ENCODE data around the gene GABRR1. TPM values are rescaled to one million over a fixed set of nuclear protein-coding genes. Genes with fewer than 3 reads are reported as not detected.

Gene GABRR1
- 0.10 TPM for total RNA-seq

DNA sequence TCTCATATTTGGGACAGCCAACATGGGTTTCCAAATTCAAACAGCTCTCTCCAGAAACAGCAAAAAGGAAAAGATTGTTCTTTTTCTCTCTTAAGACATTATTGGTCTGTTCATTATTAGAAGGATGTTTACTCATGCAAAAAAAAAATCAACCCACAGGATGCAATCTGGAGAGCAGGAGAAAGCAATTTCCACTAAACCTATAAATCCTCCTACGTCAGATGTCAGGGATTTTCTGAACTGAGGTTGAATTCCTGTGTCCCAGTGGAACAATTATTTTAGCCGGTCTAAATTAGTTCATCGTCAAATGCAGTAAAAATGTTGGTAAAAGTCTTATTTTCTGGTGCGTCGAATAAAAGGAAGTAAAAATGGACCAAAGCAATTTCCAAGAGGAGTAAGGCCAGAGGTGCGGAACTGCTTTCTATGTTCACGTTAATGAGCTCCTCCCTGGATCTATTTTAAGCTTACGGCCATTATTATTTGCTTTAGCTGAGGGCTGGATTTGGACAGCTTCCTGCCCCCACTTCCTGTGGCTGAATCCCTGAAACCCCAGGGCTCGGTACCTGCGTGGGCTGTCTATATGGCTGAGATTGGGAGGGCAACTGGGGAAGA, at the start of gene GABRR1:
Gene GABRR1, minus strand, starts transcription at position 60 of the 612 bp plus-strand sequence. Its CDS starts 36 bp downstream, at position 24.
- Histone ChIP-seq H3K27me3 (ENCODE audit: insufficient read depth, low read length) (no peaks in the 10 kb centered on the region), H3K4me1 (ENCODE audit: insufficient read depth, low read length) (peaks cover 5% of the 10 kb centered on the region), H3K9me3 (ENCODE audit: low read depth, low read length) (no peaks in the 10 kb centered on the region), H3K4me3 (ENCODE audit: low read length) (no peak within 1 kb of the TSS)

DNA sequence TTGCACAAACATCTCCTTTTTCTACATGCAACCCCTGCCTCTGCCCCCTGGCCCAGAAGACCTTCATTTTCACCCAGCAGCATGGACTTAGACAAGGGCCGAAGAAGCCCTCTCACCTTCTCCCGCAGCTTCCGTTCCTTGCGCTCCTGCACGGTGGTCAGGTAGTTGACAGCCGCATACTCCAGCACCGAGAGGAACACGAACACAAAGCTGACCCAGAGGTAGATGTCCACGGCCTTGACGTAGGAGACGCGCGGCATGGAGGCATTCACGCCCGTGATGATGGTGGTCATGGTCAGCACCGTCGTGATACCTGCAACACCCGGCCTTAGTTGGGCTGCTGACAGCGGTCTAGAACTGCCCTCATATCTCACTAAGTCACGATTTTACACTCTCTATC, 47.1 kb upstream of the GABRR1 start:
- peaks cover 11% of the 10 kb centered on the region for H3K4me1 ChIP-seq (ENCODE audit: insufficient read depth, low read length)
- H3K27me3 ChIP-seq (ENCODE audit: insufficient read depth, low read length): no peaks in the 10 kb centered on the region
- H3K4me3 ChIP-seq (ENCODE audit: low read length): no peak overlapping the region
- no peaks in the 10 kb centered on the region for H3K9me3 ChIP-seq (ENCODE audit: low read depth, low read length)

DNA sequence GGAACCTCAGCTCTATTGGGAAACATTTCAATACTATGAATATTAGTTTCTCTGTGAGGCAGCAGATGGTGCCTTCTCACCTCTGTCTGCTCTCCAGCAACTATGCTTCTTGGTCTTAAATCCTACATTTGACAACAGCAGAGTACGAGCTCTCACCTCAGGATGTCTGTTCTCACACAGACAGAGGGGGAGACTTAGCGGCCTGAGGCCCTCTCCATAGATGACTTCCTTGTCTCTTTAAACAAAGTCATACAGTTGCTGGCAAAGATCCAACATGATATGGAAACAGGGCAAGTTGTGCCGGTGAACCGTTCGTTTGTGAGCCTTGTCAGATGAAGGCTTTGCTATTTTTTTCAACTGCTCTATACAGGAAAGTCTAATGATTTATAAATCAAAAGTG, 43.7 kb upstream of the GABRR1 start:
- Histone ChIP-seq H3K4me3 (ENCODE audit: low read length) (no peak overlapping the region), H3K27me3 (ENCODE audit: insufficient read depth, low read length) (no peaks in the 10 kb centered on the region)

DNA sequence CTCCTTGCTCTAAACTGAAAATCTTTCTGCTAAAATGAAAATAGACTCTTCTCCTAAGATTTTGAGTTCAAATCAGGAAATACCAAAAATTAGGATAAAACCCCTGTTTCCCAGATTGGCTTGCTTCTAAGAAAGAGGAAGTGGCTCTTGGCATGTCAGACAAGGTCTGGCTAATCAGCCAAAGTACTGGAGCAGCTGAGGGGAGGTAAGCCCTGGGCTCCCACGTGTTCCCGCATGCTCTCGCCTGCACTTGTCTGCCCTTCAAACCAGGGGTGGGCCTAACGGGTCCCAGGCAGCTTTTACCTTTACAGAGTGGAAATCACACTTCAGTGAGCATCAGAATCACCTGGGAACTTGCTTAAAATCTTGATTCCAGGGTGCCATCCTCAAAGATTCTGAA, 43.2 kb upstream of the GABRR1 start:
- H3K4me3 ChIP-seq (ENCODE audit: low read length): no peak overlapping the region
- no peaks in the 10 kb centered on the region for H3K9me3 ChIP-seq (ENCODE audit: low read depth, low read length)
- H3K4me1 ChIP-seq (ENCODE audit: insufficient read depth, low read length): peaks cover 11% of the 10 kb centered on the region
- no peaks in the 10 kb centered on the region for H3K27me3 ChIP-seq (ENCODE audit: insufficient read depth, low read length)

More for the DNA sequence above, 43.7 kb upstream of the GABRR1 start:
- Histone ChIP-seq H3K9me3 (ENCODE audit: low read depth, low read length) (no peaks in the 10 kb centered on the region), H3K4me1 (ENCODE audit: insufficient read depth, low read length) (peaks cover 11% of the 10 kb centered on the region)

DNA sequence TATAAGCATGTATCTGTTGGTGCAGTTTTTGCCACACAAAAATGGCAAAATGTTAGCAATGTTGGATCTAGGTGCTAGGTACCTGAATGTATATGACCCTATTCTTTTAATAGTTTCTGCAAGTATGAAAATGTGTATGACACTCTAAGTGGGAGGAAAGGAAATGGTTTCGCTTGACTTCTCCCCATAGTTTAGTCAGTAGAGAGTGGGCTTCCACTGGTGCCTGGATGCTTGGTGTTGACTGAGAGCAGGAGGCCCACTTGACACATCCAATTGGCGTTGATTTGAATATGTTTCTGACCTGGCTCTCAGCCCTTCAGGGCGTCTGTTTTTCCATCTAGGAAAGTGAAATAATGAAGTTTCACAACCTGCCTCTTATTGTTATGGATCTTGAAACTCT, 41.8 kb upstream of the GABRR1 start:
- H3K4me3 ChIP-seq (ENCODE audit: low read length): no peak overlapping the region
- H3K9me3 ChIP-seq (ENCODE audit: low read depth, low read length): no peaks in the 10 kb centered on the region
- no peaks in the 10 kb centered on the region for H3K27me3 ChIP-seq (ENCODE audit: insufficient read depth, low read length)
- H3K4me1 ChIP-seq (ENCODE audit: insufficient read depth, low read length): peaks cover 11% of the 10 kb centered on the region

DNA sequence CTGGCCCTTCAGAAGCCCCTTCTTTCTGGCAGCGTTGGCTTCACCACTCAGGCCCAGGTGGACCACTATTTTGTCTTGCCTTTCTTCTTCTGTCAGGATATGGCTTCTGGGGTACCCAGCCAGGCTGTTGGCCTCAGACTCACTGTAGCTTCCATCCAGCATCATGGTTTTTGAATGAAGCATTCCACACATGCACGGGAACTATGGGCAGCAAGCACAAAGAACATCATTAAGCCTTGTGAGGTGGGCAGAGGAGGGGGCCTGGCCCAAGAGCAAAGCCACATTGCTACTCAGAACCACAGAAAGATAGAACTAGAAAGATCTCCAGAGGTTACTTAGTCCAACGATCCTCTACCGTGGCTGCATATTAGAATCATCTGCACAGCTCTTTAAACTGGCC, 40.6 kb upstream of the GABRR1 start:
- no peaks in the 10 kb centered on the region for H3K27me3 ChIP-seq (ENCODE audit: insufficient read depth, low read length)
- peaks cover 11% of the 10 kb centered on the region for H3K4me1 ChIP-seq (ENCODE audit: insufficient read depth, low read length)
- no peaks in the 10 kb centered on the region for H3K9me3 ChIP-seq (ENCODE audit: low read depth, low read length)
- H3K4me3 ChIP-seq (ENCODE audit: low read length): no peak overlapping the region

DNA sequence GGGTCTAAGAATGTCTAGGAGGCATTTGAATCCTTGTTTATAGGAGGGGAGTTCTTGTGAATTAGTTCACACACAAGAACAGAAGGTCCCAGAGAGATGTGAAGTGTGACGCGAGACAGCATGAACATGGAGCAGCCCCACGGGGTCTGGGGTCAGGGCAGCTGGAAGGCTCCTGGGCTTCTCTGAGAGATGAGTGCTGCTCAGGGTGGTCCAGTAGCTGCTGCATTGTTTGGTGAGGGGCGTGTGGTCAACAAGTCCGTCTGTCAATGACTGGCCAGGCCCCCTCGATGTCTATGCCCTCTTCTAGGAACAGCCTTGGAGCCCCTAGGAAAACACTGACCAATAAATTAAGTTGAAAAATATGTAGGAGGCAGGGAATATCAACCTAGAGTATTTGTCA, 40.2 kb upstream of the GABRR1 start:
- Histone ChIP-seq H3K4me1 (ENCODE audit: insufficient read depth, low read length) (peaks cover 11% of the 10 kb centered on the region), H3K9me3 (ENCODE audit: low read depth, low read length) (no peaks in the 10 kb centered on the region), H3K27me3 (ENCODE audit: insufficient read depth, low read length) (no peaks in the 10 kb centered on the region), H3K4me3 (ENCODE audit: low read length) (no peak overlapping the region)

DNA sequence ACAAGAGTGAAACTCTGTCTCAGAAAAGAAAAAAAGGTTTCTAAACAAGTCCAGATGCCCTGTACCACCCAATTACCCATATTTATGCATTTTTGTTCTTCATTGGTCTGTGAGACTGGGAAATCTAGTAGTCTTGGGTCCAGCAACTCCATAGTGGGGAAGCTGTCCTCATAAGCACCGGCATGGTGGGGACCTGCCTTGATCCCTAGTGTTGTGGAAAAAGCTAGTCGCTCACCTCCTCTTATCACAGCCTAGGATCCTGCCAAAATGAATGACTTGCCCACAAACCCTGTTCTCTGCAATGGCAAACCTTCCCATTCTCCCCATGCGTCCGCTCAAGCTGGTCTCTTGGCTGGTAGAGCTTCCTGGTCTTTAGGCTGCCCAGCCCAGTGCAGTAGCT, 38.3 kb upstream of the GABRR1 start:
- no peaks in the 10 kb centered on the region for H3K9me3 ChIP-seq (ENCODE audit: low read depth, low read length)
- H3K27me3 ChIP-seq (ENCODE audit: insufficient read depth, low read length): no peaks in the 10 kb centered on the region
- no peak overlapping the region for H3K4me3 ChIP-seq (ENCODE audit: low read length)
- H3K4me1 ChIP-seq (ENCODE audit: insufficient read depth, low read length): peaks cover 2% of the 10 kb centered on the region

DNA sequence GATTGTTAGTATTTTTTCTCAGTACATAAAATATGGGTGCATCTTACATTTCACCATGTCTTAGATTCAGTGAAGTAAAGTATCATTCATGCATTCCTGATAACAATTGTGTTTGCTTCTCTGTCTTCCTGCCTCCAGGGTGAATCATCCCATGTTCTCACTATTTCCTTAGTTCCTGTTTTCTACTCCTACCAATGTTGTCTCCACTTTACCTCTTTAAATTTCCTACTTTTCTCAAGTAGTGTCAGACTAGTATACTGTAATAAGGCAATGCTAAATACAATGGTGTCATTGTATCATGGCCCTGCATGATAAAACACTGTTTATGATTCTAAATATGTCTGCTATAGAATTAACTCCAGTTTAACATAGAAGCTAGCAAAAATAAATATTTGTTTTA, 37.4 kb upstream of the GABRR1 start:
- Histone ChIP-seq H3K27me3 (ENCODE audit: insufficient read depth, low read length) (no peaks in the 10 kb centered on the region), H3K4me3 (ENCODE audit: low read length) (no peak overlapping the region), H3K9me3 (ENCODE audit: low read depth, low read length) (no peaks in the 10 kb centered on the region), H3K4me1 (ENCODE audit: insufficient read depth, low read length) (no peaks in the 10 kb centered on the region)

DNA sequence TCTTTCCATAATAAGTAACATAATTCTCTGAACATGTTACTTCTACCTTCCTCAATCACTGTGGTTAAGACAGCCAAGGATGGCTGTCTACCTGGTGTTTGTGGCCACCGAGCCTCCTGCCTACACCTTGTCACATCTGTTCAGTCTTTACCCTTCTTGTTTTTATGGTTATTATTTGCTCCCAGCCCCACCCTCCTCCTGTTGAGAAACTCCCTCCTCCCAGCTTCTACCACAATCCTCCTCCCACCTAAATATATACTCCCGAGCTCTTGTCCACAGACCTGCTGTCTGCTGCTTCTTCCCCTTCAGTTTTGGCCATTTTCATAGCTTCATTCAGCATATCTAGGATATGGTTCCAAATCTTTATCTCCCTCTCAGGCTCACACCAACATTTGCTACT, 35.7 kb upstream of the GABRR1 start:
- Histone ChIP-seq H3K4me1 (ENCODE audit: insufficient read depth, low read length) (no peaks in the 10 kb centered on the region), H3K4me3 (ENCODE audit: low read length) (no peak overlapping the region), H3K9me3 (ENCODE audit: low read depth, low read length) (no peaks in the 10 kb centered on the region), H3K27me3 (ENCODE audit: insufficient read depth, low read length) (no peaks in the 10 kb centered on the region)

DNA sequence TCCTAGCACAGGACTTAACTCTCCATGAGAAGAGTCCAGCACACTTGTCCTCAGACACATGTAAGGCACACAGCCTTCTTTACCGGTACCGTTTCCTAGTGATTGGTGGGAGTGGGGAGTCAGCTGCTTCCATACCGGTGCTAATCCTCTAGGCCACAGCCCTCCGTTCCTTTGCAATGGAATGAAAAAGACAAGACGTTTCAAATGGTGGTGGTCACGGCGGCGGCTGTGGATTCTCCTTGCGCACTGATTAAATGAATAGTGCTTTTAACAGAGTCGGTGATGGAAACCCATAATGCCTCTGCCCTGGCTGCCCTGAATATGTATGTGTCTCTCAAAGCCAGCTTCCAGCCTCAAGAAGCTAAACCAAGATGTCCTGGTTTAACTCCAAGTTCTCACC, 34.8 kb upstream of the GABRR1 start:
- Histone ChIP-seq H3K9me3 (ENCODE audit: low read depth, low read length) (no peaks in the 10 kb centered on the region), H3K4me1 (ENCODE audit: insufficient read depth, low read length) (no peaks in the 10 kb centered on the region), H3K4me3 (ENCODE audit: low read length) (no peak overlapping the region), H3K27me3 (ENCODE audit: insufficient read depth, low read length) (no peaks in the 10 kb centered on the region)

DNA sequence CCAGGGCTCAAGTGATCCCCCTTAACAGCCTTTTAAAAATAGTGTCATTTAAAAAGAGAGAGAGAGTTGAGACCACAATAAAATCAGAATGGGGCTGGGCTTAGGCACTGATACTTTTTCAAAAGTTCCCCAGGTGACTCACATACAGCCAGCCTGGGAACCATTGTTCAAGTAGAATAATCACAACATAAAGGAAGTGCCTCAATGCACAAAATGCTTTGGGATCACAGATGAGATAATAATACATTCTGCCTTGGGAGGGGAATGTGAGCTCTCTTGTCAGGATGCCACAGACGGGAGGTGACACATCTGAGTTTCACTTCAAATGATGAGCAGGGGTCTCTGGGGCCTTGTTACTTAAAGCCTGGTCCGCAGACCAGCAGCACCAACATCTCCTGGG, 34.0 kb upstream of the GABRR1 start:
- Histone ChIP-seq H3K9me3 (ENCODE audit: low read depth, low read length) (no peaks in the 10 kb centered on the region), H3K4me3 (ENCODE audit: low read length) (no peak overlapping the region), H3K27me3 (ENCODE audit: insufficient read depth, low read length) (no peaks in the 10 kb centered on the region), H3K4me1 (ENCODE audit: insufficient read depth, low read length) (no peaks in the 10 kb centered on the region)

DNA sequence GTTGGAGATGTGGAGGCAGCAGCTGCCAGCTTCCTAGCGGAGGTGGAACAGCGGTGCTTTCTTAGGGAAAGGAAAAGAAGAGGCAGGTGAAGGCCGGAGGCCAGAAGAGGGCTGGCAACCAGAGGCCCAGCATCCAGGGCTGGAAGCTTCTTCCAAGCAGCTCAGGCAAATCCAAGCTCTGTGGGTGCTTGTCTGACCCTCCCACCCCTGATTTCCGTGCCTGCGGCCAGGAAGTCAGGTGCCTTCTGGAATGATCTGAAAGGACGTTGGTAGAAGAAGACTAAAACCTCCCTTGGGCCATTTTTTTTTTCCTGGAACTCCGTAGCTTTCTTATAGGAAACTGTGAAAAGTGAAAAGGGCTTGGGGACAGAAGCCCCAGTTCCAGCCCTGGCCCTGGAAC, 33.1 kb upstream of the GABRR1 start:
- Histone ChIP-seq H3K4me3 (ENCODE audit: low read length) (no peak overlapping the region), H3K27me3 (ENCODE audit: insufficient read depth, low read length) (no peaks in the 10 kb centered on the region), H3K9me3 (ENCODE audit: low read depth, low read length) (no peaks in the 10 kb centered on the region), H3K4me1 (ENCODE audit: insufficient read depth, low read length) (no peaks in the 10 kb centered on the region)

DNA sequence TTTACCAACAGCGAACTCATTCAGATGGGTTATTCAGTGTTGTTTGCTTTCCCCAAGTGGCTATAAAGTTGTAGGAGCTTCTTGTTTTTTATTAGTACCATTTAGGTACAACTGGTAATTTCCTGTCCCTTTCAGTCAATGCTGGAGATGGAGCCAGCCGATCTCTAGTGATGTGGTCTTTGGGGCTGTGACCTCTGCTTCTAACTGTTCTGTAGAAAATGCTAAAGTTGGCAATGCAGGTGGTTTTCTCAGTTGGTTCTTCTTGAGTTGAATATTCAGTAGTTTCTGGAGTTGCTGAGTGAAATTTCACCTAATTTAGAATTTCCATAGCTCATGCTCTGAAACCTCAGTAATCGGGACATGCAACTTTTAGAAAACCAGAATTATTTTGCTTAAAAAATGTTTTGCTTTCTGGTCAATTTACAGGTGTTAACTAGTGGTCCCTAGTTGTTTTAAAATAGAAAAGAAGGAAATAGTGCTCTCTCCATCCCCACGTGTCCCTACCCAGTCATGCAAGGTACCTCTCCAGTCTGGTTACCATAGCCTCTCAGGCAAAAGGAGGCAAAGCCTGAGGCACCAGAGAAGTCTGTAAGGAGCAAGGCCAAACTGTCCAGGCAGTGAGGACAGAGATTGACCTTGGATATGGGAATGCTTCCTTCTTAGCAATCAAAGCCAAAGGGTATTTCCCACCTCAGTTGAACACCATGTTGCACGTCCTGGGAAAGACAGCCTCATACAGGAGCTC, 27.3 kb upstream of the GABRR1 start:
- Histone ChIP-seq H3K4me3 (ENCODE audit: low read length) (no peak overlapping the region), H3K4me1 (ENCODE audit: insufficient read depth, low read length) (peaks cover 4% of the 10 kb centered on the region), H3K9me3 (ENCODE audit: low read depth, low read length) (no peaks in the 10 kb centered on the region)

DNA sequence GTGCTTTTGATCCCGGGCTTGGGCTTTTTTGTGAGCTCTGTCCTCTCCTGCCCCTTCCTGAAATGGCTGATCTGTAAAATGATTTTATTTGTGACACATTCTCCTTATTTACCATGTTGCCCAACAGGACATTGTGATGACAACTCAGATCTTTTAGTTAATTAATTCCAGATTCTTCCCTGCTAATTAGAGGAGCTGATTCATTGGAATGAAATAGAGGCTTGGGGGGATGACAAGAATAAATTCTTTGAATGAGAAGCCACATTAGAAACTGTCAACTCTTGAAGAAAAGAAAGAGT, 26.1 kb upstream of the GABRR1 start:
- peaks cover 11% of the 10 kb centered on the region for H3K4me1 ChIP-seq (ENCODE audit: insufficient read depth, low read length)
- H3K9me3 ChIP-seq (ENCODE audit: low read depth, low read length): no peaks in the 10 kb centered on the region

More for the DNA sequence above, 27.3 kb upstream of the GABRR1 start:
- H3K27me3 ChIP-seq (ENCODE audit: insufficient read depth, low read length): no peaks in the 10 kb centered on the region

More for the DNA sequence above, 26.1 kb upstream of the GABRR1 start:
- no peak overlapping the region for H3K4me3 ChIP-seq (ENCODE audit: low read length)
- H3K27me3 ChIP-seq (ENCODE audit: insufficient read depth, low read length): no peaks in the 10 kb centered on the region

All from mononuclear cell (primary cell).